Adrenal gland (tissue), 5 donors: Measurements from ENCODE around the gene PLAU.

Source experiments
- POLR2A ChIP-seq, 2 donors: fragments of 450-650 bp; IDR thresholded peaks; one replicate each; pipeline ENCODE4 v1.6.1; 2017; ENCODE audit warnings: antibody characterized with exemption in 2 of 2, mild to moderate bottlenecking in 2 of 2, moderate library complexity in 1 of 2
- TF ChIP-seq, protein P1 (sequence below), 6 experiments: fragments of 450-650 bp in 4 of 6; fragments of 200-600 bp in 2 of 6; sonication (generic) in 1 of 6; IDR thresholded peaks; 1 replicate in 5 of 6; 2 replicates in 1 of 6; pipeline versions ENCODE4 v1.5.1 to v1.8.0; 2016 to 2021; ENCODE audit warnings: antibody characterized with exemption in 6 of 6, mild to moderate bottlenecking in 2 of 6, moderate library complexity in 1 of 6
- donor health status: DM: no; HTN: no; CAD: no.

DNA sequence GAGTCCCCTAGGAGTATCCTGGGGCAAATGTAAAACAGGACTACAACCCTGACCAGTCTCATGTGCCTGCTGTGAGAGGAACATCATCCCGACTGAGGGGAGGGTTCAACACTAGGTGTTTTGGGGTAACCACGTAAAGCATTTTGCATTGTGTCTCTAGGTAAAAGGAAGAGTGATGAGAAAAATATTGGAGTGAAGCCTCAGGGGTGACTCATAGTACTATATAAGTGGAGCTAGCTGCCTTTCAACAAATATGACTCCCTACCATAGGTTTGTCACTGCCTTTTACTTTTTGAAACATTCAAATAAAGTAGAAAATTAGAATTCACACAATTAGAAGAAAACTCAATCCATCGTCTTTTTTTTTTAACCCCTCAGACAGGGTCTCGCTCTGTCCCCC, 34.0 kb upstream of the PLAU start:
- TF ChIP-seq, protein P1, sequence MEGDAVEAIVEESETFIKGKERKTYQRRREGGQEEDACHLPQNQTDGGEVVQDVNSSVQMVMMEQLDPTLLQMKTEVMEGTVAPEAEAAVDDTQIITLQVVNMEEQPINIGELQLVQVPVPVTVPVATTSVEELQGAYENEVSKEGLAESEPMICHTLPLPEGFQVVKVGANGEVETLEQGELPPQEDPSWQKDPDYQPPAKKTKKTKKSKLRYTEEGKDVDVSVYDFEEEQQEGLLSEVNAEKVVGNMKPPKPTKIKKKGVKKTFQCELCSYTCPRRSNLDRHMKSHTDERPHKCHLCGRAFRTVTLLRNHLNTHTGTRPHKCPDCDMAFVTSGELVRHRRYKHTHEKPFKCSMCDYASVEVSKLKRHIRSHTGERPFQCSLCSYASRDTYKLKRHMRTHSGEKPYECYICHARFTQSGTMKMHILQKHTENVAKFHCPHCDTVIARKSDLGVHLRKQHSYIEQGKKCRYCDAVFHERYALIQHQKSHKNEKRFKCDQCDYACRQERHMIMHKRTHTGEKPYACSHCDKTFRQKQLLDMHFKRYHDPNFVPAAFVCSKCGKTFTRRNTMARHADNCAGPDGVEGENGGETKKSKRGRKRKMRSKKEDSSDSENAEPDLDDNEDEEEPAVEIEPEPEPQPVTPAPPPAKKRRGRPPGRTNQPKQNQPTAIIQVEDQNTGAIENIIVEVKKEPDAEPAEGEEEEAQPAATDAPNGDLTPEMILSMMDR (IDR thresholded peaks at IDR 0.05) = no peak
- TF ChIP-seq POLR2A (IDR thresholded peaks at IDR 0.05) = no peak
